Measurements from ENCODE around the gene SH3TC1.

DNA sequence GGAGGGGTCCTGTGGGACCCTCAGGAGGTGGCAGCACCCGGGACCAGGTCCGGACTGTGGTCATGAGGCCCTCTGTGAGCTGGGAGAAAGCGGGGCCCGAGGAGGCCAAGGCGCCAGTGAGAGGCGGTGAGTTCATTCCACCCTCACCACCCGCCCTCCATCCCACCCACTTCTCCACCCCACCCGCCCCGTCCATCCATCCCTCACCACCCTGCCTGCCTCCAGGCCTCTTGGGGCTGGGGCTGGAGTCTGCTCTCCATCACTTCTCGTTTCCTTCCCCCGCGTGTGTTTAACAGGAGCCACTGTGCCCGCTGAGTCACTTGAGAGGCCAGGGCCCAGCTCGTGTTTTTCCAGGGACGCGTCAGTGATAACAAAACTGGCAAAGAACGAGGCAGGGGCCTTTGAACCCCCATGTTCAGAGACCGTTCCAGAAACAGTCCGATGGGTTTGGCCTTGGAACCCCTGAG is 6.2 kb downstream of the SH3TC1 start:
- TF ChIP-seq, protein P1, sequence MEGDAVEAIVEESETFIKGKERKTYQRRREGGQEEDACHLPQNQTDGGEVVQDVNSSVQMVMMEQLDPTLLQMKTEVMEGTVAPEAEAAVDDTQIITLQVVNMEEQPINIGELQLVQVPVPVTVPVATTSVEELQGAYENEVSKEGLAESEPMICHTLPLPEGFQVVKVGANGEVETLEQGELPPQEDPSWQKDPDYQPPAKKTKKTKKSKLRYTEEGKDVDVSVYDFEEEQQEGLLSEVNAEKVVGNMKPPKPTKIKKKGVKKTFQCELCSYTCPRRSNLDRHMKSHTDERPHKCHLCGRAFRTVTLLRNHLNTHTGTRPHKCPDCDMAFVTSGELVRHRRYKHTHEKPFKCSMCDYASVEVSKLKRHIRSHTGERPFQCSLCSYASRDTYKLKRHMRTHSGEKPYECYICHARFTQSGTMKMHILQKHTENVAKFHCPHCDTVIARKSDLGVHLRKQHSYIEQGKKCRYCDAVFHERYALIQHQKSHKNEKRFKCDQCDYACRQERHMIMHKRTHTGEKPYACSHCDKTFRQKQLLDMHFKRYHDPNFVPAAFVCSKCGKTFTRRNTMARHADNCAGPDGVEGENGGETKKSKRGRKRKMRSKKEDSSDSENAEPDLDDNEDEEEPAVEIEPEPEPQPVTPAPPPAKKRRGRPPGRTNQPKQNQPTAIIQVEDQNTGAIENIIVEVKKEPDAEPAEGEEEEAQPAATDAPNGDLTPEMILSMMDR (IDR thresholded peaks at IDR 0.05), result no peak
- no peak for TF ChIP-seq POLR2A (IDR thresholded peaks at IDR 0.05)
- no peak for TF ChIP-seq EP300 (IDR thresholded peaks at IDR 0.05)
- no peak for TF ChIP-seq POLR2AphosphoS5 (IDR thresholded peaks at IDR 0.05)
